ENCODE measurements around the gene MBNL1.

The MBNL1 gene

GRCh38 chr3:152276681-152277080, 8.0 kb downstream of the MBNL1 start:
- H3K4me1 Mint-ChIP-seq (ENCODE audit: low read depth): peaks cover 69% of the 10 kb centered on the region
- H3K27me3 Mint-ChIP-seq (ENCODE audit: low read depth): no peaks in the 10 kb centered on the region
- H3K4me3 Mint-ChIP-seq: peak overlapping the region; percentile 47
- H3K27ac Mint-ChIP-seq: peak overlapping the region; percentile 3
- no peaks in the 10 kb centered on the region for H3K9me3 Mint-ChIP-seq
- peaks cover 24% of the 10 kb centered on the region for H3K36me3 Mint-ChIP-seq (ENCODE audit: low read depth)

- Mint-ChIP-seq H3K4me3 (peak overlapping the region; percentile 26), H3K36me3 (ENCODE audit: low read depth) (peaks cover 20% of the 10 kb centered on the region), H3K9me3 (no peaks in the 10 kb centered on the region), H3K27me3 (ENCODE audit: low read depth) (no peaks in the 10 kb centered on the region), H3K27ac (no peak overlapping the region), H3K4me1 (ENCODE audit: low read depth) (peaks cover 68% of the 10 kb centered on the region)
Observed at GRCh38 chr3:152277198-152277597, 8.5 kb downstream of the MBNL1 start.

- peaks cover 17% of the 10 kb centered on the region for H3K36me3 Mint-ChIP-seq (ENCODE audit: low read depth)
- H3K27me3 Mint-ChIP-seq (ENCODE audit: low read depth): no peaks in the 10 kb centered on the region
- H3K4me3 Mint-ChIP-seq: peak overlapping the region; percentile 70
- H3K4me1 Mint-ChIP-seq (ENCODE audit: low read depth): peaks cover 69% of the 10 kb centered on the region
- H3K27ac Mint-ChIP-seq: peak overlapping the region; percentile 60
- H3K9me3 Mint-ChIP-seq: no peaks in the 10 kb centered on the region
Observed at GRCh38 chr3:152278756-152279427, 10.2 kb downstream of the MBNL1 start.

- Mint-ChIP-seq H3K4me1 (ENCODE audit: low read depth) (peaks cover 65% of the 10 kb centered on the region), H3K27ac (peak overlapping the region; percentile 31)
Observed at GRCh38 chr3:152279479-152279878, 10.8 kb downstream of the MBNL1 start.

GRCh38 chr3:152280539-152280938, 11.8 kb downstream of the MBNL1 start:
- no peaks in the 10 kb centered on the region for H3K27me3 Mint-ChIP-seq (ENCODE audit: low read depth)

More at GRCh38 chr3:152279479-152279878, 10.8 kb downstream of the MBNL1 start:
- peak overlapping the region; percentile 58 for H3K4me3 Mint-ChIP-seq
- H3K9me3 Mint-ChIP-seq: no peaks in the 10 kb centered on the region
- no peaks in the 10 kb centered on the region for H3K27me3 Mint-ChIP-seq (ENCODE audit: low read depth)
- H3K36me3 Mint-ChIP-seq (ENCODE audit: low read depth): peaks cover 17% of the 10 kb centered on the region

GRCh38 chr3:152281133-152281713, 12.5 kb downstream of the MBNL1 start:
- peak overlapping the region; percentile 82 for H3K27ac Mint-ChIP-seq

More at GRCh38 chr3:152280539-152280938, 11.8 kb downstream of the MBNL1 start:
- Mint-ChIP-seq H3K9me3 (no peaks in the 10 kb centered on the region), H3K36me3 (ENCODE audit: low read depth) (peaks cover 21% of the 10 kb centered on the region), H3K4me3 (peak overlapping the region; percentile 54), H3K4me1 (ENCODE audit: low read depth) (peaks cover 69% of the 10 kb centered on the region), H3K27ac (peak overlapping the region; percentile 57)

GRCh38 chr3:152282813-152283212, 14.1 kb downstream of the MBNL1 start:
- Mint-ChIP-seq H3K36me3 (ENCODE audit: low read depth) (peaks cover 17% of the 10 kb centered on the region), H3K4me3 (peak overlapping the region; percentile 5), H3K27me3 (ENCODE audit: low read depth) (no peaks in the 10 kb centered on the region)

More at GRCh38 chr3:152281133-152281713, 12.5 kb downstream of the MBNL1 start:
- Mint-ChIP-seq H3K36me3 (ENCODE audit: low read depth) (peaks cover 21% of the 10 kb centered on the region), H3K9me3 (no peaks in the 10 kb centered on the region), H3K4me1 (ENCODE audit: low read depth) (peaks cover 70% of the 10 kb centered on the region), H3K4me3 (peak overlapping the region; percentile 70), H3K27me3 (ENCODE audit: low read depth) (no peaks in the 10 kb centered on the region)

GRCh38 chr3:152283492-152284381, 15.0 kb downstream of the MBNL1 start:
- Mint-ChIP-seq H3K36me3 (ENCODE audit: low read depth) (peaks cover 15% of the 10 kb centered on the region), H3K9me3 (no peaks in the 10 kb centered on the region)

More at GRCh38 chr3:152282813-152283212, 14.1 kb downstream of the MBNL1 start:
- Mint-ChIP-seq H3K9me3 (no peaks in the 10 kb centered on the region), H3K27ac (peak overlapping the region; percentile 5), H3K4me1 (ENCODE audit: low read depth) (peaks cover 64% of the 10 kb centered on the region)

GRCh38 chr3:152284906-152285305, 16.2 kb downstream of the MBNL1 start:
- no peaks in the 10 kb centered on the region for H3K9me3 Mint-ChIP-seq
- H3K27me3 Mint-ChIP-seq (ENCODE audit: low read depth): no peaks in the 10 kb centered on the region
- peak overlapping the region; percentile 75 for H3K4me3 Mint-ChIP-seq
- H3K4me1 Mint-ChIP-seq (ENCODE audit: low read depth): peaks cover 54% of the 10 kb centered on the region
- peak overlapping the region; percentile 37 for H3K27ac Mint-ChIP-seq
- H3K36me3 Mint-ChIP-seq (ENCODE audit: low read depth): peaks cover 12% of the 10 kb centered on the region

More at GRCh38 chr3:152283492-152284381, 15.0 kb downstream of the MBNL1 start:
- peaks cover 60% of the 10 kb centered on the region for H3K4me1 Mint-ChIP-seq (ENCODE audit: low read depth)
- H3K27ac Mint-ChIP-seq: peak overlapping the region; percentile 41
- H3K4me3 Mint-ChIP-seq: no peak overlapping the region
- H3K27me3 Mint-ChIP-seq (ENCODE audit: low read depth): no peaks in the 10 kb centered on the region

- H3K27ac Mint-ChIP-seq: peak overlapping the region; percentile 22
- peaks cover 10% of the 10 kb centered on the region for H3K36me3 Mint-ChIP-seq (ENCODE audit: low read depth)
- H3K9me3 Mint-ChIP-seq: no peaks in the 10 kb centered on the region
- peaks cover 53% of the 10 kb centered on the region for H3K4me1 Mint-ChIP-seq (ENCODE audit: low read depth)
- no peaks in the 10 kb centered on the region for H3K27me3 Mint-ChIP-seq (ENCODE audit: low read depth)
- peak overlapping the region; percentile 18 for H3K4me3 Mint-ChIP-seq
Observed at GRCh38 chr3:152285509-152285908, 16.8 kb downstream of the MBNL1 start.

- Mint-ChIP-seq H3K27me3 (ENCODE audit: low read depth) (no peaks in the 10 kb centered on the region), H3K36me3 (ENCODE audit: low read depth) (peaks cover 11% of the 10 kb centered on the region), H3K4me3 (peak overlapping the region; percentile 32), H3K27ac (no peak overlapping the region), H3K9me3 (no peaks in the 10 kb centered on the region), H3K4me1 (ENCODE audit: low read depth) (peaks cover 55% of the 10 kb centered on the region)
Observed at GRCh38 chr3:152287898-152288576, 19.3 kb downstream of the MBNL1 start.

- H3K4me3 Mint-ChIP-seq: no peak overlapping the region
- H3K27me3 Mint-ChIP-seq (ENCODE audit: low read depth): no peaks in the 10 kb centered on the region
- peaks cover 54% of the 10 kb centered on the region for H3K4me1 Mint-ChIP-seq (ENCODE audit: low read depth)
- no peak overlapping the region for H3K27ac Mint-ChIP-seq
- H3K36me3 Mint-ChIP-seq (ENCODE audit: low read depth): peaks cover 12% of the 10 kb centered on the region
- H3K9me3 Mint-ChIP-seq: no peaks in the 10 kb centered on the region
Observed at GRCh38 chr3:152288681-152289080, 20.0 kb downstream of the MBNL1 start.

GRCh38 chr3:152289708-152290107, 21.0 kb downstream of the MBNL1 start:
- H3K9me3 Mint-ChIP-seq: no peaks in the 10 kb centered on the region
- peaks cover 51% of the 10 kb centered on the region for H3K4me1 Mint-ChIP-seq (ENCODE audit: low read depth)
- no peak overlapping the region for H3K4me3 Mint-ChIP-seq
- H3K27ac Mint-ChIP-seq: no peak overlapping the region
- no peaks in the 10 kb centered on the region for H3K27me3 Mint-ChIP-seq (ENCODE audit: low read depth)
- peaks cover 12% of the 10 kb centered on the region for H3K36me3 Mint-ChIP-seq (ENCODE audit: low read depth)

GRCh38 chr3:152290374-152290773, 21.6 kb downstream of the MBNL1 start:
- Mint-ChIP-seq H3K27ac (no peak overlapping the region), H3K27me3 (ENCODE audit: low read depth) (no peaks in the 10 kb centered on the region), H3K9me3 (no peaks in the 10 kb centered on the region), H3K36me3 (ENCODE audit: low read depth) (peaks cover 10% of the 10 kb centered on the region), H3K4me1 (ENCODE audit: low read depth) (peaks cover 46% of the 10 kb centered on the region), H3K4me3 (peak overlapping the region; percentile 3)

Measured in T-helper 1 cell treated with Interleukin-12 subunit alpha and Interleukin-12 subunit beta and Interleukin-4 antibody, amounts not matched to agents 30 μg/mL and 1 μg/mL, for 36 hours (primary cell).